Activated CD4-positive, alpha-beta T cell treated with anti-CD3 and anti-CD28 coated beads, Interleukin-10, Interleukin-2, amounts not matched to agents 100 ng/mL and 50 ng/mL, durations not matched to agents 16 hours and 8 hours (primary cell): ENCODE measurements around the gene TFF1.

Experiments
- DNase-seq: peaks from one replicate; pipeline ENCODE4 v3.0.0-alpha.2; 2020

TFF1 gene

DNA sequence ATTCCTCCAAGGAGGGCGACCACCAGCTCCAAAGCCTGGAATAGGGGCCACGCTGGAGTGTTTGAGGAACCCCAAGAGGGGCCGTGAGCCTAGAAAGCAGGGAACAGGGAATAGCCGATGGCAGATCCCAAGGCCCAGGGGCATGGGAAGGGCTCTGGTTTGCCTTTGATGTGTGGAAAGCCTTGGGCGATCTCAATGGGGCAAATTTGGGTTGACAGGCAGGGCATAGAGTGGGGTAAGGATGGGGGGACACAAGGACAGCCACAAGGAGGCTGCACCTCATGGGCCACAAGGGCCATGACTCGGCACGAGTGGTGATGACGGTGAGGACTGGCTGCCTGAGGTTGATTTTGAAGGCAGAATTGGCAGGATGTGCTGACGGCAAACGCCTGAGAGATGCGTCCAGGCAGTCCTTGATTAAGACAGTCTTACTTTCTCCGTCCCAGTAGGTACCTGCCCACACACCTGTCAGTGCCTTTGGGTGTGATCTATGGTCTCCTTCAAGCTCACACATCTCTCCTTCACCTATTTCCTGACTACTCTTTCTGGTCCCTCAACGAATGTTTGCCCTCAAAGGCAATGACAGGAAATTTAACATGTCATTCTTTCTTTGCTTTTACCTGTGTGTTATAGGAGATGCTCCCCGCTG lies 31.5 kb upstream of the TFF1 start:
- no peak for DNase-seq

DNA sequence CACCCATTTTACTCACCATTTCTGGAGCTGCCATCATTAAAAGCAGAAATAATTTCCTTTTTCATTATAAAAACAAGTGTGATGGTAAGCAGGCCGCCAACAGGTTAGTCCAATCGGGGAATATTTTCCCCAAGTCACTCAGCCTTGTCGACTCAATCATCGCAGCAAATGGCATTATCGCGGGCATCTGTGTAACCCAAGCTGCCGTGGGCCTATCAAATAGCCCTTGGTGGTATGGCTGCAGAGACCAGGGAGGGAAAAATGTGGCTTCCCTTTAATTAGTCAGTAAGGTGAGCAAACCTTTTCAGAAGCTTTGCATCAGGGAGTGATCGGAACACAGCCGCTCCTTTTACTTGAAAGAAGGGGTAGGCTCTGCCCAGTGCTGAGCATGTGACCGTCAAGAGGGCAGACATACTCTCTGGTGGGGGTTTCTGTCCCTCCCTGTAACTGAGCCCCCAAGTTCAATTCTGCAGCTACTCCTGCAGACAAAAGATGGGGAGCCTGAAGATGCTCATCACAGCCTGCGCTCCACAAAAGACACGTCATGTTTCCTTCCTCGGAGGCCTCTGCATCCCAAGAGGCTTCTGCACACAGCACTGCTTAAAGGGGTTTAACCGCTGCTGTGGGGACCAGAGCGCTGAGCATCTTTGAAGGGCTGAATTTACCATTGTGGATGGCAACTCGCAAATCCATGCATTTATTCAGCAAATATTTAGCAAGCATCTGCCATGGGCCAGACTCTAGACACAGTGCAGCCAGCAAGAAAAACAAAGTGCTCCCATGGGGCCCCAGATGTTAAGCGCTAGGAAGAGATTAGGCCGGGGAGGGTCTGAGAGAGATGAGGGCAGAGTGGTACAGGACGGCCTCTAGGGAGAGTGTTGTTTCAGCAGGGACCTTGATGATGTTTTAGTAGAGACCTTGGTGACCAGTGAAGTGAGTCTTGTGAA lies 30.7 kb upstream of the TFF1 start:
- DNase-seq, result no peak

DNA sequence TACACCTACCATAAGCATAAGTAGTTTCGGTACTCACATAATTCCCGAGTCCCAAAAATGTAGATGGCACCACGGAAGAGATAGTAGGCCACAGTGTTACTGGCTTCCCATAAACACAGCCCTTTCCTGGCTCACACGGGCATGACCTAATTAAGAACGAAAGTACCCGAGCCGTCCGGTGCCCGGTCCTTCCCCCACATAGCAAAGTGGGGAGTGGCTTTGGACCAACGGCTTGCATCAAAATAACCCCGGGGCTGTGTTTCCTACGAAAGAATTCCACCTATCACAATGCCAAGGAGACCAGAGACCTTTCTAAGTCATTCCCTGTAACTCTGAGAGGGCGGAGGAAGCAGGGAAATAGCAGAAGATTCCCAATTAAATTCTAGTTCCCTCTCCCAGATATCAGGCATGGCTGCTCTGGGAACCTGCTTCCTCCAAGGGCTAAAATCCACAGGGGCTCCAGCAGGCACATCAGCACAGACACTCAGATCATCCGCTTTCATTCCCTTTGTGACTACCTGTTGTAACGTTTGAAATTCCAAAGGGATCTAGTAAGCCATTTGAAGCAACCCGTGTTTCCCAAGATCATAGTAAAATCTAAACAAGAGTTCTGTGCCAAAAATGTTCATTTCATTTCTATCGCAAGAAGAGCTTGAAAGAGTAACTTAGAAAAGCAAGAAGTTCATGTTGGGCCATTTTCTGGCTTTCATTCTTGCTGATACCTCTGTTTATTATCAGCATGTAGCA lies 29.7 kb upstream of the TFF1 start, which contains the start of gene TMPRSS3:
TSS of gene TMPRSS3 (minus strand) at position 148 of the 747 bp plus-strand sequence. CDS start 635 bp downstream, outside the sequence.
- no peak for DNase-seq

DNA sequence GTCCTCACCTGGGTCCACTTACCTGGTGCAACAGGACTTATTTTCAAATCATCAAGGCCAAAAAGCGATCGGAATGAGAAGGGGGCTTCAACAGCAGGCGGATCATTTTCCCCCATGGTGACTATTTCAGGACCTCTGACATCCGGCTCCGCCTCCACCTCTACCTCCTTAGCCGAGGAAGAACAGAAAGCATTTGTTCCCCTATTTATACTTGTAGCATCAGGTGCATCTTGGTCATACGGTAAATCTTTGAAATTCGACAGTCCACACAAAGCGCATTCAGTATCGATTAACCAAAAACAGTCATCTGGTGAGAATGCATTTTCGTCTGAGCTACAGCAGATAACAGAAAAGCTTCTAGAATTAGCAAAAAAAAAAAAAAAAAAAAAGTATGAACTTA lies 29.0 kb upstream of the TFF1 start:
- DNase-seq, result no peak

DNA sequence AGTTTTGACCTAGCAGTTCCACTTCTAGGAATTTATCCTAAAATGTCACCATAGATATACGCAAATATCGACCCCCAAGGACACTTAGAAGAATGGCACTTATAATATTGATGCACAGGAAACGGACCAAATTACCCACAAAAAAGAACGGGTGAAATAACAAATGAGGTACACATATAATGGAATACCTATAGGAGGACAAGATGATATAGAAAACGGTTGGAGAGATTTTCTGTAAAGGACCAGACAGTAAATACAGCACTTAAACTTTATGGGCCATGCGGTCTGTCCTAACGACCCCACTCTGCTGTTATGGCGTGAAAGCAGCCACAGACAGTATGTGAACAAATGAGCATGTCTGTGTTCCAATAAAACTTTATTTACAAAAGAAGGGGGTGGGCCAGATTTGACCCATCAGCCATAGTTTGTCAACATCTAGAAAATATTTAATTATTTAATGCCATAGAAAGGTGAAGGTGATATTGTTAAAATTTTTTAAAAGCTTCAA lies 27.2 kb upstream of the TFF1 start:
- DNase-seq, result no peak

DNA sequence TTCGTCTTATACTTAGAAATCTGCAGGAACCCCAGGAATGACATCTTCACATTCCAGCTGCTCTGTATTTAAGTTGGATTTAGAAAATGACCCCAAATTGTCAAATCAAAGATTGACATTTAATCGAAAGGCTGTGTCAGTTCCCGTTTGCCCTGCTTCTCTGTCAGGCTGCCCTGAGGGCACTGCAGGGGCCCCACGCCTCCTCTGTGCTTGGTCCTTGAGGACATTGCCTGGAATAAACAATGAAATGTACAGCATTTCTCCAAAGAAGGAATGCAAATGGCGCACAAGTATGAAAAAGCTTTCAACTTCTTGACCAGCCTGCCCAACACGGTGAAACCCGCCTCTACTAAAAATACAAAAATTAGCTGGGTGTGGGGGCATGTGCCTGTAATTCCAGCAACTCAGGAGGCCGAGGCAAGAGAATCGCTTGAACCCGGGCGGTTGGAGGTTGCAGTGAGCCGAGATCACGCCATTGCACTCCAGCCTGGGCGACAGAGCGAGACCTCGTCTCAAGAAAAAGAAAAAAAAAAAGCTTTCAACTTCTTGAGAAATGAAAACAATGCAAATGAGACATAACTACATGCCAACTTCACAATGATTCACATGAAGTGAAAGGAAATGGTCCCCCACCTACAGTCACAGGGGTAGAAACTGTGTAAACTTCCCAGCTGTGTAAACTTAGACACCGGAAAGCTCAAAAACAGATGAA lies 26.6 kb upstream of the TFF1 start:
- peak; percentile 55 for DNase-seq

DNA sequence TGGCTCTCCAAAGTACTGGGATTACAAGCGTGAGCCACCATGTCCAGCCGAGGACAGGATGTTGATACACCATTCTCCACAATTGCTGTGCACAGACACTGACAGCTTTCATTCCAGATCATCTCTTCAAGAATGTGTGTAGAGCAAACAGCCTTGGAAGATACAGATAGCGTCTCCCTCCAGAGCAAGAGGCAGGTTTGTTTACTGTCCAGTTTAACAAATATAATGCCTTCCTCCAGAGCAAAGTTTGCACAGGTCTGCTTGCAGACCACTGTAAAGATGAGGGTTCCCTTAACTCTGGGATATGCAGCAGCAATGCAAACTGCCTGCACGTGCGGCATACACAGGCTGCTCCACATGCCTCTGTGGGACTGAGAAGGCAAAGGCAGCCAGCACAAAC lies 25.0 kb upstream of the TFF1 start:
- DNase-seq, result no peak

DNA sequence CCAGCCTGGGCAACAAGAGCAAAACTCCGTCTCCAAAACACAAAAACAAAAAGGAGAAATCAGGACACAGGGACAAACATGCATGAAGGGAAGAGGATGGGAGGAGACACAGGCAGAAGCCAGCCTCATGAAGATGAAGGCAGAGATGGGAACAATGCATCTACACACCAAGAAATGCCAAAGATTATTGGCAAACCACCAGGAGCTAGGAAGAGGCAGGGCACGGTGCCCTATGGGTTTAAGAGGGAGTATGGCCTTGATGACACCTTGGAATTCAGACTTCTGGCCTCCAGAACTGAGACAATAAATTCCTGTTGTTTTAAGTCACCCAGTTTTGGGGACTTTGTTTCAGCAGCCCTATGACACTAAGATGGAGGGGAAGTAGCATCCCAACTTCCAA lies 24.4 kb upstream of the TFF1 start:
- no peak for DNase-seq

DNA sequence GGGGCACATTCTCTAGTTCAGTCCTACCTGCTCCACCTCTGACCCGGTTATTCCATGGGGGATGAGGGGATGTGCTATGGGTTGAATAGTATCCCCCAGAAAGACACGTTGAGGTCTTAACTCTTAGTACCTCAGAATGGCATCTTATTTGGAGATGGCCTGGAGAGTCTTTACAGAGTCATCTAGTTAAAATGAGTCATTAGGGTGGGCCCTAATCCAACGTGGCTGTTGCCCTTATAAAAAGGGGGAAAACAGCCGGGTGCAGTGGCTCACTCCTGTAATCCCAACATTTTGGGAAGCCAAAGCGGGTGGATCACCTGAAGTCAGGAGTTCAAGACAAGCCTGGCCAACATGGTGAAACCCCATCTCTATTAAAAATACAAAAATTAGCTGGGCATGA lies 23.9 kb upstream of the TFF1 start:
- no peak for DNase-seq

DNA sequence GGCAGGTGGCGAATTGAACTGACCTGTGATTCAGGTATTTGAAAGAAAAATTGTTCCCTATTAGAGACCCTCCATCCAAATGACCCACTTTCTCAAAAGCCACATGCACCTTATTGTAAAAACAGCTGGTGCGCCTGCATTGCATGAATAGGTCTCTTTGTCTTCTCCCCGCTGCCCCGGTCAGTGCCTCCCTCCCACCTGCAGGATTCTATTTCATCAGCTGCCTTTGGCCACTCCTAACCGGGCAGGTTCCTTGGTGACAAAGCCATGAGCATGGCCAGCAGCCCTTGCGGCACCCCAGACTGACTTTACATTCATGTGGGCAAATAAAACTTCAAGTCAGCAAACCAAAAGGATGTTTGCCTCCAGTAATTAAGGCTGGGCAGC lies 23.1 kb upstream of the TFF1 start:
- DNase-seq, result no peak

DNA sequence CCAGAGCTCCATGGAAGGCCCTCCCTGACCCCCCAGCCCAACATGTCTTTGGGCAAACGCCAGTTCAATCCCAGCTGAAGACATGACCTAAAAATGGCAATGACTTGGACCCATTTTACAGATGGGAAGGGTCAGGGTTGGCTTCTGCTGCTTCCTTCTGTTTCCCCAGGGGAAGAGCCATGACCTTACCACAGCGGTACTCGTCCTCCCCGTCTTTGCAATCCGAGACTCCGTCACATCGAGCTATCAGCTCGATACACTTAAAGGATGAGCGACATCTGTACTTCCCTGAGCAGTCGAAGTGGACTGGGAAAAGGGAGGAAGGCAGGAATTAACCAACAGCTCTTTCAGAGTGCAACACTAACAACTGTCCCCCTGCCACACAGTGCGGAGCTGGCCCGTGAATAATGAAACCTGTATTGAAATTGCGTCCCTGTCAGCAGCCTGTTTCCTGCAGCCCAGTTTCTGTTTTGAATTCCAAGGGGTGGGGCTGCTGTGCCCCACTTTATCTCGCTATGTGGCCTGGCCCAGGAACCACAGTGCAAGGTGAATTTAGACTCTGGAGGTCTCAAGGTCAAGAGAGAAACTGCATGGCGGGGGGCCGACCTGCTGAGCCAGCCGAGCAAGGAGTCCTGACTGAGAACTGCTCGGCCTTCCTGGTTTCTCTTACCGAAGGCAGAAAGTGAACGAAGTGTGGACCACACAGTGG lies 22.6 kb upstream of the TFF1 start:
- peak; percentile 34 for DNase-seq

DNA sequence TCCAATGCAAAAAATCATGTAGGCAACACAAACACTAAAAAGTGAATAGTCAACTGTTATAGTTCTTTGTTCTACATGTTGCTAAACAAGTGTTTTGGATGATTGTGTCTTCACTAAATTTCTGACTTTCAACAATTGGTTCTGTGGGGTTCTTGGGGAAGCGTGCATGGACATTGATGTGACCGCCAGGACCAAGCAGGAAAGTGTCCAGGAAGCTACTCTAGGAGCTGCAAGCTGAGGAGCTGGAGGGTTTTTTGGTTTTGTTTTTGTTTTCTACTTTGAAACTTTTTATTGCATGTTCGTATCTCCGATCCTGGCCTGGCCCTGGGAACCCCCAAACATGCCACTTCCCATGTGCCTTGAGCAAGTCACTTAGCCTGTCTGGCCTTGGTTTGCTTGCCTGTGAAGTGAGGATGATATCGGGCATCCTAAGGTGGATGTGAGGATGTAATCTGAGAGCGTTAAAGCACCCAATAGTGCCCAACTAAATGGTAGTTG lies 21.6 kb upstream of the TFF1 start:
- DNase-seq, result no peak

DNA sequence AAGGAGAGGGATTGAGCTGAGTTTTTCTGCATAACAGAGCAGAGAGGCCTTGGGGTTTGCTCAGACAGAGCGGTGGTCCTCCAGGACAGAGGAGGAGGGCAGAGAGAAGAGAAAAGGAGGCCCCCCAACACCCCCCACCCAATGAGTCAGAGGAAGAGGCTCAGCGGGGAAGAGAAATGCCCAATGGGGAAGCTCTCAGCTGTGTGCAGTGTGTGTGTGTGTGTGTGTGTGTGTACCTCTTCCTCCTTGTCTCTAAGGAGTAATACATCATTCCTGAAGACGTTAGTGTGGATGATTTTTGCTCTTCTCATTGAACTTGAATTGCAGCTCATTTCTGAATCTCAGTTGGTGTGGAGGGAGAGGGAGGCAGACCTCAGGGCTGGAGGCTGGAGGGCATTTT lies 20.8 kb upstream of the TFF1 start:
- no peak for DNase-seq

DNA sequence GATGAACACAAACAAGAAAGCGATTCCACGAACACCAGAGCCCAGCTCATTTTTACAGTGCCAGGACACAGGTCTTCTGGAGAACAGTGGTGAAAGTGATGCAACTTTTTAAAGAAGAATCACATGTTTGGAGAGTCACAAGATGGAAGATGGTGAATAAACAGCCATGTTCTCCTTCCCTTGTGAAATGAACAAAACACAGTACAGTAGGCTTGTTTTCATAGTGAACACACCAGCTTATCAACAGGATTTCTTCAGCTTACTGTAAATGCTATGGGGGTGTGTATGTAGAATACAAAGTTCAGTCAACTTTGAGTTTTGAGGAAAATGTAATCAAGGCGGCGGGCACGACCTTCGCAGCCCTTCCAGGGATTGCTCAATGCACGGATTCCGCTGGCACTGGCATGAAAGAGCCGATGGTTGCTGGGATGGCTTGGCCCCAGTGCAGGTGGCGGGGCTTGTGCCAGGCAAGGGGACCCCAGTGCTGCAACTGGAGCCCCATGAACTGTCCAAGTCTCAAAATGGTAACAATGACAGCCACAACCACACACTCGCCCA lies 19.8 kb upstream of the TFF1 start:
- no peak for DNase-seq

DNA sequence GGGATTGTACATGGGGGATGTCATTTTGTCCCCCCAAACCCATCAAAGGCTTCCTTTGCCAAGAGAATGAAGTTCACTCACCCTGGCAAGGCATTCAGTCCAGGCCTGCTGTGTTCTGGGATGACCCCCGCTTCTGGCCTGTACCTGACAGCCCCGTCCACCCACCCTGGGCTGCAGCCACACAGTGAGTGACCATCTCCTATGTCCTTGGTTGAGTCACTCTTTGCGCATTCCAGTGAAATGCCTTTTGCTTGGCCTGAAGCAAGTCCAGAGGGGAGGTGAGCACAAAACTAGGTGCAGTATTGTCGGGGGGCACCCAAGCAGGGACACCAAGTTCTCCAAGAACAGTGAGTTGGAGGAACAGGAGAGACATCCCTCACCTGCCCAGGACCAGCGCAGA lies 19.3 kb upstream of the TFF1 start:
- DNase-seq, result no peak

DNA sequence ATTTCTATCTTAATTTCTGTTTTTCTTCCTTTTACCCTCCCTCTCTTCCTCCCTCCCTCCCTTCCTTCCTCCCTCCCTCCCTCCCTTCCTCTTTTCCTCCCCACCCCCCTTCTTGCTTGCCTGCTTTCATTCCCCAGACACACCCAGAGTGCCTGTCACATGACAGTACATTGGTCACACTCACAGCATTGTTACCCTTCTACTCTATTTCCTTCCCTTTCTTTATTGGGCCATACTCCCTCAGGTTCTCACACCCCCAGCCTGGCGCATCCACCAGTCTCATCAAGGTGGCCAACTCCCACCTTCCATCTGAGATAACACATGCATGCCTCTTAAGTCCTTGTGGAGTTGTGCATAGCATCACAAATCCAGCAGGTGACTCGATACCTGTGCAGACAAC lies 18.7 kb upstream of the TFF1 start:
- DNase-seq, result no peak

DNA sequence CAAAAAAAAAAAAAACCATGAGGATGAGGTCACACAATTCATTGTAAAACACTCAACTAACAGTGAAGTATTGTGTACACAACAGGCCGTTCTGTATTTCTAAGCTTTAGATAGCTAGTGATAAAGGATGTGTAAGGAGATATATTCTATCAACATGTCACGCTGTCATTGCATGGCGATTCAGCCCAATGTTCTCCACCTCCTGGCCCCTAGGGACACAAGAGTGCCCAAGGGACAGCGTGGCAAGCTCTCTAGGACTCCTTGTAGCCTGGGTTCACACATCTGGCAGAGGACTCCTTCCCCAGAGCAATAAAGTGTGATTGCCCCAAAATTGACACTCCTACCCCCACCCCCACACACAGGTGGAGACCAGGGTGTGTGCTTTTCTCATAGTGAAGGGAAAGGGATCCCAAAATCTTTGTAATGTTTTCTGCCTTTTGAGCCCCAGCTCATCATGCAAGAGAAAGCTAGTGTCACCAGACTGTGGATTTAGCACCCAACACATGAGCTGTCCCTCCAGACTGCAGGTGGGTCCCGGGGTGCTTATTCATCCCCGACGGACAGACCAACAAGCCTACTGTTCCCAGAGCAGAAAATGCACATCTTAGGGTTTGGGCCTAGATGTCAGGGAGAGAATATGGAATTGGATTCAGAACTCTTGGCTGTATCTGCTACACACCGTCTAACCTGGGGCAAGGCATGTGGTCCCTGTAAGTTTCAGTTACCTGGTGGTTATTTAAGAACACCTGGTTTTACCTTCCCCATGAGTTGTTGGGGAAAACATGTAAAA lies 18.0 kb upstream of the TFF1 start:
- DNase-seq, result no peak

DNA sequence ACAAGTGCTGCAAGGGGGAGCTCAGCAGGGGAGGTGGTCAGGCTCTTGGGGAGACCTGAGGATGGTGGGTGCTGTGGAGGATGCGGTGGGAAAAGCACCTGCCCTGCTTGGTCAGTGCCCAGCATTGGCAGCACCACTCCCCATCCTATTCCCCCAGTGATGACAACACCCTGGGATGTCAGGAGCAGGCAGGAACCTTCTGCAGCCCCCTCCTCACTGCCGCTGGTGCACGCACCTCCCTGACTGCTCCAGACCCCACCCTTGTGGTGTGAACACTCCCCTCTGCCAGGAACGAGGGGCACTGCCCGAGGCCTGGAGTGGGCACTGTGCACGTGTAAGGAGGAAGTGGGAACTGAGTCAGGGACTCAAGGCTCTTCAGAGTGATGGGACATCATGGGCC lies 17.0 kb upstream of the TFF1 start:
- no peak for DNase-seq

DNA sequence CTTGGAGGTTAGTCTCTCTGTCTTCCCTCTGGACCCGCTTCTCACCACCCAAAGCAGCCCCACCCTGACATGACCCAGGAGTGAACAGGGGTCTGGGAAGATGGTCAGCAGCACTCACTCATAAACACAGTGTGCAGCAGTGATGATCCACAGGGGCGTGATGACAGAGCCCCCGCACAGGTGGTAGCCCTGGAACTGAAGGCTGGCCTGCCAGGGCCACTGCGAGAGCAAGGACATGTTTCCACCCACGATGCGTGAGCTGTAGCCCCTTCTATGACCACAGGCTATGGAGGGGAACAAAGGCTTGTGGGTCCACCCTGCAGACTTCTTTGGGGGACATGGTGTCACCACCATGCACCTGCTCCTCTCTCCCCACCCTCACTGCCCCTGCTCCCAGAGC lies 16.6 kb upstream of the TFF1 start:
- no peak for DNase-seq

DNA sequence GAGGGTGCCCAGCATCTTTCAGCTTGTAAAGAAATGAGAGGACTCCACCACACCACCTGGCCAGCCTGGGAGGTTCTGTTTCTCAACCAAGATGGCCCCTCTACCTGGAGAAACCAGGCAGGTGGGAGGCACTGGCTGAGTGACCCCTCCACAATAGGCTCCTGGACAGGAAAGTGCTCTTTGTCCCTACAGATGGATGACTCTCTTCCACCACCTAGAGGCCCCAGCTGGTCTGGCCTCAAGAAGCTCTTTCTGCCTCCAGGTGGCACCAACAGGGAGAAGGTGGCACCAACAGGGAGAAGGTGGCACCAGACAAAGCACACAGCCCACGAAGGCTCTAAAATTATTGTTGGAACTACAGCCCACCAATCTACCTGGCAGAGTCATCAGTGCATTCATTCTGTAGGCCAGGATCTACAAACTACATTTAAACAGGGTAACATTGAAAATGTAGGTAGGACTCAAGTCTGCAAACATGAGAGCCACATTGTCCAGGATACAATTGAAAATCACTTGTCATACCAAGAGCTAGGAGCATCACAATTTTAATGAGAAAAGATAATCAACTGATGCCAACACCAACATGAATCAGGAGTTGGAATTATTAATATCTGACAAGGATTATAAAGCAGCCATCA lies 15.1 kb upstream of the TFF1 start:
- peak; percentile 57 for DNase-seq
